ENCODE measurements around the gene PRRX1.

PRRX1 gene

DNA sequence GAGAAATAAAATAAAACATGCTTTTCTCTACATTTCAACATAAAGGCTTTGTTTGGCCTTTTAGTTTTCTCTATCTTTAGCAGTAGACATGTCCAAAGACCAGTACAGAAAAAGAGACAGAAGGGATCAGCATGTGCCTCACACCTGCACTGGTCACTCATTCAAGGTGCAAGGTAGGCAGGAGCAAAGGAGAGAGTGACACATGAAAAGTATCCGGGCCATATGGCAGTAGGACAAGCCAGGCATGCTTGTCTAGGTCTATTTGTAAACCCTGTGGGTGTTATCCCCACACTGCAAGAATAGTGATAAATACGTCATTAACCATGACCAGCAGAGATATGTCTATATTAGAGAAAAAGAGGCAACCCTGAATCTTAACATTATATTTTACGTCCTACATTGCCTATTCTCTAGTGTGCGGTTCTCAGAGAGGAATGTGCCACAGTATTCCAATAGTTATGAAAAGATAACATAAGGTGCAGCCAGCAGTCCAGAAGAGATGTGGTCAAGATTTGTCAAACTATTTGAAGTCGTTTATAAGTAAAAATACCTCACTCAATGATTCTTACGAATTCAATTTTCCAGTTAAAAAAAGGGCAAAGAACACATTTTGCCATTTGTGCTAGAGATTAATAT, 32.1 kb downstream of the PRRX1 start:
- DNase-seq (ENCODE audit: low read depth, low spot score): no peak
- H3K27me3 ChIP-seq (ENCODE audit: insufficient read depth, insufficient read length): no peaks in the 10 kb centered on the region
- no peaks in the 10 kb centered on the region for H3K9me3 ChIP-seq (ENCODE audit: insufficient read depth, low read length)
- H3K36me3 ChIP-seq (ENCODE audit: insufficient read depth, insufficient read length, low read length): no peaks in the 10 kb centered on the region
- TF ChIP-seq SUZ12 (IDR thresholded peaks at IDR 0.05; ENCODE audit: extremely low read depth, insufficient read depth, insufficient read length) (no peak), ZNF274 (IDR thresholded peaks at IDR 0.05; ENCODE audit: low read depth, low read length) (no peak), YY1 (IDR thresholded peaks at IDR 0.05; ENCODE audit: insufficient read depth, insufficient read length) (no peak)
- no peak overlapping the region for H3K4me3 ChIP-seq (ENCODE audit: insufficient read length, low read depth)
- H3K4me1 ChIP-seq (ENCODE audit: insufficient read depth, insufficient read length): no peaks in the 10 kb centered on the region
- H3K9ac ChIP-seq (ENCODE audit: insufficient read length, low read depth): no peak overlapping the region

DNA sequence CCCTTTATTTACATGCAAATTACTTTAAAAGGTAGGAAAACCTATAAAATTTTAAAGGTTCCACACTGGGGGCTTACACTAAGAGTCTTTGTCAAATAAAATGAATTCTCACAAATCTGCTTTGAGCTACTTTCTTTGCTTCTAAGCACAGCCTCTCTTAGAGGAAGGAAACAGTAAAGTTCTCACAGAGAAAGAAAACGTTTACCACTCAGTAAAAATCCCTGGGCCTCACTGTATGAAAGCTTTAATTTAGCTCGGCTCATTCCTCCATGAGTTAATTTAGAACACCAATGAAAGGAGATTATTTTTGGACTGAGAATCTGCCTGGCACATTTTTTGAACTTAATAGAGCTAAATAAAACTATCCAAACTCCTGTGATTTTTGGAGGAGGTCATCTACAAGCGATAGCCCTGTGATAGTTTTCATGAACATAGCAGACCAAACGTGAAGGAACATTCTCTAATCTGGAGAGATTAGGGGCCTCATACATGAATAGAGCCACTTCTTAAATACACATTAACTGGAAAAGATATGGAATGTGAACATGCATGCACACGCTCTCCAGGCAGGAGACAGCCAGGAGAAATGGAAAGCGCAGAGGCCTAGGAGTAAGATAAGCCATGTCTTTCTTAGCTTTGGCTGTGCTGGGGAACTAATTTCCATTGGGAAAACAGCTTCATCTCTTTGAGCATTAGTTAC, 32.8 kb downstream of the PRRX1 start:
- Histone ChIP-seq H3K36me3 (ENCODE audit: insufficient read depth, insufficient read length, low read length) (no peaks in the 10 kb centered on the region), H3K4me1 (ENCODE audit: insufficient read depth, insufficient read length) (no peaks in the 10 kb centered on the region), H3K4me3 (ENCODE audit: insufficient read length, low read depth) (no peak overlapping the region), H3K27me3 (ENCODE audit: insufficient read depth, insufficient read length) (no peaks in the 10 kb centered on the region), H3K9me3 (ENCODE audit: insufficient read depth, low read length) (no peaks in the 10 kb centered on the region), H3K9ac (ENCODE audit: insufficient read length, low read depth) (no peak overlapping the region)
- TF ChIP-seq ZNF274 (IDR thresholded peaks at IDR 0.05; ENCODE audit: low read depth, low read length) (no peak), YY1 (IDR thresholded peaks at IDR 0.05; ENCODE audit: insufficient read depth, insufficient read length) (no peak), SUZ12 (IDR thresholded peaks at IDR 0.05; ENCODE audit: extremely low read depth, insufficient read depth, insufficient read length) (no peak)
- no peak for DNase-seq (ENCODE audit: low read depth, low spot score)

DNA sequence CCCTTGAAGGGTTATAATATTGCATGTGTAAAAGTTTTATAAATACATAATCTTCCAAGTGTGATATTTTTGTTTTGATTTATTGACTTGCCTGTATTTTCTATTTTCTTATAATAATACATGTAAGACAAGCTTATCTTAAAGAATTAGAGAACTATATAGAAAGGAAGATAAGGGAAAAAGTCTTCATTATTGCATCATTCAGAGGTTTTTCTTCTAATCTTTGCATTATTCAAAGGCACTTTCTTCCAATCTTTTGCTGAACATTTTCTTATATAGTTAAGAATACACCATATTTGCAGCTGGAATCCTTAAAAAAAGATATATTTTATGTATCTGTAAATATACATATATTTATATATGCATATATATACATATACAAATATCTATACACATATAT, 33.4 kb downstream of the PRRX1 start:
- no peaks in the 10 kb centered on the region for H3K4me1 ChIP-seq (ENCODE audit: insufficient read depth, insufficient read length)
- no peaks in the 10 kb centered on the region for H3K27me3 ChIP-seq (ENCODE audit: insufficient read depth, insufficient read length)
- no peak for DNase-seq (ENCODE audit: low read depth, low spot score)
- H3K9me3 ChIP-seq (ENCODE audit: insufficient read depth, low read length): no peaks in the 10 kb centered on the region
- no peak overlapping the region for H3K9ac ChIP-seq (ENCODE audit: insufficient read length, low read depth)
- H3K4me3 ChIP-seq (ENCODE audit: insufficient read length, low read depth): no peak overlapping the region
- no peaks in the 10 kb centered on the region for H3K36me3 ChIP-seq (ENCODE audit: insufficient read depth, insufficient read length, low read length)
- no peak for TF ChIP-seq SUZ12 (IDR thresholded peaks at IDR 0.05; ENCODE audit: extremely low read depth, insufficient read depth, insufficient read length)

DNA sequence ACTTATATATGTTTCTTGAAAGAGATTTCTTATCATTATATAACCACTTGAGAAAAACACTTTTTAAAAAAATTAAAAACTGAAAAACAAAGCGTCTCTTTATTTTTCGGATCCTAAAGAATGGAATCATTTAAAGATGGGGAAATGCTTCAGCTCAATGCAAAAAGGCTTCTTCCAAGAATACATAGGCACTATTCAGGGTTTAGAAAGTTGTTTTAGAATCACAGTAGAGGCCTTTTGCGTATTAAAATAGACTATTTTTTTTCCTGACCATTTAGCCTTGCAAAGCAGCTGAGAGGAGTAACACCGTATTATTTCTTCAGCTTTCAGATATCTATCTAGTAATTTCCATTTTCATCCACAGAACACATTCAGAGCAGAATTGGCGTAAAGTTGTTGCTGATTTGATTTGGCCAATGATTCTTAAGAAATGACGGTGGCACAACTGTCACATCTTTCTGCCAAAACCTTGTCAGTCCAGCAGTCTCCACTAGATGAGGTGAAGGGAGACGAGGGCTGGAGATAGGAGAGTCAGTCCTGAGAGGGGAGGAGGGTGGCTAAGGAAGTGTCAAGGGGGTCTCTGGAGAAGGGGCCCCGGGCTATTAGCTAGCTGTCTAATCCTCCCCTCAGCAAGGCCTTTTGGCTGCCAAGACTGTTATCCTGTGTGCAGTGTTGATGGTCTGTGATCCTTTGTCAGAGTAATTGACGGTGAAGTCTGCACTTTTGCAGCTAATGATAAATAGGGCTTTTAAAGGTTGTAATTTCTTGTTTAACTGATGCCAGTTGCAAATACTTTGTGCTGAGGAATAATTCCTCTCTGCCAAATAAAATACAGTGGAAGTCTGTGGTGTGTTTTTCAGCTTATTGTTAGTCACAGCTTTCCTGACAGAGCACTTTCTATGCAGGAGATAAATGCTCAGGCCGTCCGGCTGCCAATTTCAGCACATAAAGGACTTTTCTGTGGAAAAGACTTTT, 34.7 kb downstream of the PRRX1 start:
- H3K9me3 ChIP-seq (ENCODE audit: insufficient read depth, low read length): no peaks in the 10 kb centered on the region
- TF ChIP-seq ZNF274 (IDR thresholded peaks at IDR 0.05; ENCODE audit: low read depth, low read length) (no peak), YY1 (IDR thresholded peaks at IDR 0.05; ENCODE audit: insufficient read depth, insufficient read length) (no peak), SUZ12 (IDR thresholded peaks at IDR 0.05; ENCODE audit: extremely low read depth, insufficient read depth, insufficient read length) (no peak)
- no peaks in the 10 kb centered on the region for H3K36me3 ChIP-seq (ENCODE audit: insufficient read depth, insufficient read length, low read length)
- DNase-seq (ENCODE audit: low read depth, low spot score): no peak
- no peaks in the 10 kb centered on the region for H3K4me1 ChIP-seq (ENCODE audit: insufficient read depth, insufficient read length)
- no peak overlapping the region for H3K9ac ChIP-seq (ENCODE audit: insufficient read length, low read depth)
- H3K4me3 ChIP-seq (ENCODE audit: insufficient read length, low read depth): no peak overlapping the region
- no peaks in the 10 kb centered on the region for H3K27me3 ChIP-seq (ENCODE audit: insufficient read depth, insufficient read length)

DNA sequence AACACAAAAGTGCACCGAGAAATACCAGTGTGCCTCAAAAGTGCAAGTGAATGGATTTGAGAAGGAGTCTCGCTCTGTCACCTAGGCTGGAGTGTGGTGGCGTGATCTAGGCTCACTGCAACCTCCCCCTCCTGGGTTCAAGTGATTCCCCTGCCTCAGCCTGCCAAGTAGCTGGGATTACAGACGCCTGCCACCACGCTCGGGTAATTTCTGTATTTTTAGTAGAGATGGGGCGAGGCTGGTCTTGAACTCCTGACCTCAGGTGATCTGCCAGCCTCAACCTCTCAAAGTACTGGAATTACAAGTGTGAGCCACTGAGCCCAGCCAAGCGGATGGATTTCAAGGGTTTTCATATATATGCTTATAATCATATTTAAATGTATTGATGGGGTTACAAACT, 35.8 kb downstream of the PRRX1 start:
- Histone ChIP-seq H3K9ac (ENCODE audit: insufficient read length, low read depth) (no peak overlapping the region), H3K36me3 (ENCODE audit: insufficient read depth, insufficient read length, low read length) (no peaks in the 10 kb centered on the region), H3K4me1 (ENCODE audit: insufficient read depth, insufficient read length) (no peaks in the 10 kb centered on the region), H3K4me3 (ENCODE audit: insufficient read length, low read depth) (no peak overlapping the region), H3K27me3 (ENCODE audit: insufficient read depth, insufficient read length) (no peaks in the 10 kb centered on the region), H3K9me3 (ENCODE audit: insufficient read depth, low read length) (no peaks in the 10 kb centered on the region)
- DNase-seq (ENCODE audit: low read depth, low spot score): no peak
- TF ChIP-seq YY1 (IDR thresholded peaks at IDR 0.05; ENCODE audit: insufficient read depth, insufficient read length): no peak
- TF ChIP-seq SUZ12 (IDR thresholded peaks at IDR 0.05; ENCODE audit: extremely low read depth, insufficient read depth, insufficient read length): no peak
- no peak for TF ChIP-seq ZNF274 (IDR thresholded peaks at IDR 0.05; ENCODE audit: low read depth, low read length)

DNA sequence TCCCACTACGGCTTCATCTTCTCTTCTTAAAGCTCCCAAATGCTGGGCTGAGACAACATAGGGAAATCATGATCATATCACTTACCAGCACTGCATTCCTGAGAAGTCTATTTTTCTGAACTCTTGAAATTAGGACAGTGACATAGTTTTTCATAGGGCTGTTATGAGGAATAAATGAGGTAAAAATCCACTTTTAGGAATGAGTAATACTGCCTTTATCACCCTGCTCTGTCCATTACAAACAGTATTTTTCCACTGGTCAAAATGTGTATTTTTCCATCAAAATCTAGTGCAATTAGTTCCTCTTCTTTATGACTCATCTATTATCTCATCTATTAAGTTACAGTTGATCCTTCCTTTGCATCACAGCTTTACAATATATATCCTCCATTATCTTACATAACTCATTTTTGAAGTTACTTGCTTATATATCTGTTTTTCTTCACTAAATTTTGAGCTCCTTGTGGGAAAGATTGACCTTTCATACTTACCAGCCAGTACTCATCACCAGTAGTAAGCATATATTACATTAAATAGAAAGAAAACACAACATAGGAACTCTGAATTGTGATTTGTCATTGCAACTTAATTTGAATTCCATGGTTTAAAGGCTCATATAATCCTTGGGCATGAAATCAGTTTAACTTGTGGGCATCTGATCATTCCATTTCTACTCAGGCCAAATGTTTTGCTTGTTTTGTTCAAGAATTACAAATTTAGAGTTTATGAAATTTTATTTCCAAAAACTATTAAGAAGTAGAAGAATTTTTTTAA, 37.1 kb downstream of the PRRX1 start:
- no peaks in the 10 kb centered on the region for H3K4me1 ChIP-seq (ENCODE audit: insufficient read depth, insufficient read length)
- H3K9ac ChIP-seq (ENCODE audit: insufficient read length, low read depth): no peak overlapping the region
- no peaks in the 10 kb centered on the region for H3K27me3 ChIP-seq (ENCODE audit: insufficient read depth, insufficient read length)
- no peak for DNase-seq (ENCODE audit: low read depth, low spot score)
- H3K36me3 ChIP-seq (ENCODE audit: insufficient read depth, insufficient read length, low read length): no peaks in the 10 kb centered on the region
- no peak overlapping the region for H3K4me3 ChIP-seq (ENCODE audit: insufficient read length, low read depth)
- H3K9me3 ChIP-seq (ENCODE audit: insufficient read depth, low read length): no peaks in the 10 kb centered on the region
- TF ChIP-seq SUZ12 (IDR thresholded peaks at IDR 0.05; ENCODE audit: extremely low read depth, insufficient read depth, insufficient read length): no peak
- TF ChIP-seq YY1 (IDR thresholded peaks at IDR 0.05; ENCODE audit: insufficient read depth, insufficient read length): no peak
- TF ChIP-seq ZNF274 (IDR thresholded peaks at IDR 0.05; ENCODE audit: low read depth, low read length): no peak
